SK-N-SH treated with all-trans-retinoic acid at 6 μM for 48 hours (cell line): ENCODE measurements around the gene CABS1.

Experiments used
- CSRNP3 ChIP-seq: fragments of 250-450 bp; sonication (Bioruptor Pico); IDR thresholded peaks from 2 replicates; pipeline ENCODE4 v1.5.1; 2021; ENCODE audit warnings: mild to moderate bottlenecking, moderate library complexity
- GLIS3 ChIP-seq: fragments of 250-450 bp; sonication (Bioruptor Pico); IDR thresholded peaks from 2 replicates; pipeline ENCODE4 v1.5.0; 2020; ENCODE audit warnings: mild to moderate bottlenecking, moderate library complexity
- ISL1 ChIP-seq: fragments of 250-450 bp; sonication (Bioruptor Pico); IDR thresholded peaks from 2 replicates; pipeline ENCODE4 v2.1.2; 2022; ENCODE audit warnings: mild to moderate bottlenecking, moderate library complexity
- ZFP3 ChIP-seq: fragments of 250-450 bp; sonication (Bioruptor Pico); IDR thresholded peaks from 2 replicates; pipeline ENCODE4 v1.5.0; 2020; ENCODE audit warnings: mild to moderate bottlenecking, moderate library complexity
- ZNF8 ChIP-seq: fragments of 450-650 bp; formaldehyde crosslinking; IDR thresholded peaks from 2 replicates; pipeline ENCODE4 v1.5.0; 2020; ENCODE audit warnings: mild to moderate bottlenecking, moderate library complexity
- TF ChIP-seq, protein P1 (sequence below): fragments of 250-450 bp; sonication (Bioruptor Pico); IDR thresholded peaks from 2 replicates; pipeline ENCODE4 v1.8.0; 2020; ENCODE audit warnings: mild to moderate bottlenecking, moderate library complexity, borderline replicate concordance

DNA sequence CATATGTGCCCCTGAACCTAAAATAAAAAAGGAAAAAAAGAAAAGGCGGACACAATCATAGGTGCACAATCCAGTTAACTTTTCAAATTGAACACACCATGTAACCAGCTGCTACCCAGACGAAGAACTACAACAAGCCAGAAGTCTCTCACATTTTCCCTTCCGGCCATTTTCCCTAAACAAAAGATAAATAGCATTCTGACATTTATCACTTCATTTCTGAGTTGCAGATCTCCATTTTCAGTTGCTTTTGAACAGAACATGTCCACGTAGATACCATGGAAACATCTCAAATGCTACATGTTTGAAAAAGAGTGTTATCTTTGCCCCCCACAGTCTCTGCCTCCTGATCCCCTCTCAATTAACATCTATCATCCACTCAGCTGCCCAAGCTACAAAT, 29.2 kb upstream of the CABS1 start:
- no peak for TF ChIP-seq GLIS3
- no peak for TF ChIP-seq ZFP3
- no peak for TF ChIP-seq ISL1 (CRISPR knock-in tag)
- TF ChIP-seq, protein P1, sequence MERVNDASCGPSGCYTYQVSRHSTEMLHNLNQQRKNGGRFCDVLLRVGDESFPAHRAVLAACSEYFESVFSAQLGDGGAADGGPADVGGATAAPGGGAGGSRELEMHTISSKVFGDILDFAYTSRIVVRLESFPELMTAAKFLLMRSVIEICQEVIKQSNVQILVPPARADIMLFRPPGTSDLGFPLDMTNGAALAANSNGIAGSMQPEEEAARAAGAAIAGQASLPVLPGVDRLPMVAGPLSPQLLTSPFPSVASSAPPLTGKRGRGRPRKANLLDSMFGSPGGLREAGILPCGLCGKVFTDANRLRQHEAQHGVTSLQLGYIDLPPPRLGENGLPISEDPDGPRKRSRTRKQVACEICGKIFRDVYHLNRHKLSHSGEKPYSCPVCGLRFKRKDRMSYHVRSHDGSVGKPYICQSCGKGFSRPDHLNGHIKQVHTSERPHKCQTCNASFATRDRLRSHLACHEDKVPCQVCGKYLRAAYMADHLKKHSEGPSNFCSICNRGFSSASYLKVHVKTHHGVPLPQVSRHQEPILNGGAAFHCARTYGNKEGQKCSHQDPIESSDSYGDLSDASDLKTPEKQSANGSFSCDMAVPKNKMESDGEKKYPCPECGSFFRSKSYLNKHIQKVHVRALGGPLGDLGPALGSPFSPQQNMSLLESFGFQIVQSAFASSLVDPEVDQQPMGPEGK (CRISPR knock-in tag): no peak
- TF ChIP-seq ZNF8 (CRISPR knock-in tag): no peak
- no peak for TF ChIP-seq CSRNP3 (CRISPR knock-in tag)
